H1 (cell line): Measurements from ENCODE around the gene TBK1.

Experiments used
- BRCA1 ChIP-seq: IDR thresholded peaks from 2 replicates; pipeline ENCODE4 v1.6.1; 2012; ENCODE audit warnings: low read depth, low read length, improper control_type of control experiment
- CHD2 ChIP-seq: IDR thresholded peaks from 2 replicates; pipeline ENCODE4 v1.6.1; 2012; ENCODE audit warnings: low read length, improper control_type of control experiment
- EZH2 ChIP-seq: fragments of 200-600 bp; sonication (generic); IDR thresholded peaks from 2 replicates; pipeline ENCODE4 v1.7.1; 2012; ENCODE audit warnings: low read depth, mild to moderate bottlenecking, moderate library complexity, low read length, inconsistent platforms; ENCODE audit not compliant: severe bottlenecking
- JUND ChIP-seq: IDR thresholded peaks from 2 replicates; pipeline ENCODE4 v1.6.1; 2011; ENCODE audit warnings: mild to moderate bottlenecking, improper control_type of control experiment, low read length
- POLR2A ChIP-seq, 2 experiments: IDR thresholded peaks; 1 replicate in 1 of 2; 2 replicates in 1 of 2; pipeline ENCODE4 v1.6.1; 2011; ENCODE audit warnings: low read depth in 2 of 2, low read length in 2 of 2, mild to moderate bottlenecking in 2 of 2; ENCODE audit errors: control extremely low read depth in 1 of 2
- POLR2AphosphoS5 ChIP-seq: IDR thresholded peaks from 2 replicates; pipeline ENCODE4 v1.6.1; 2011; ENCODE audit warnings: low read depth, low read length
- RAD21 ChIP-seq, 2 experiments: IDR thresholded peaks in 1 of 2; conservative IDR thresholded peaks in 1 of 2; 2 replicates each; pipeline ENCODE4 v1.6.1; 2011; ENCODE audit warnings: low read depth in 2 of 2, low read length in 2 of 2, improper control_type of control experiment in 1 of 2, inconsistent platforms in 1 of 2, mild to moderate bottlenecking in 1 of 2, moderate library complexity in 1 of 2
- RBBP5 ChIP-seq: IDR thresholded peaks from 2 replicates; pipeline ENCODE4 v1.7.1; 2012; ENCODE audit warnings: low read depth, mild to moderate bottlenecking, inconsistent platforms, low read length, moderate library complexity, borderline replicate concordance
- TF ChIP-seq, protein P1 (sequence below), 3 experiments: IDR thresholded peaks; 1 replicate in 2 of 3; 2 replicates in 1 of 3; pipeline versions ENCODE4 v1.5.1 to v1.6.1; 2011; ENCODE audit warnings: low read length in 3 of 3, mild to moderate bottlenecking in 3 of 3, inconsistent platforms in 2 of 3, low read depth in 1 of 3, moderate library complexity in 1 of 3; ENCODE audit not compliant: insufficient read depth in 1 of 3; ENCODE audit errors: control extremely low read depth in 1 of 3

- no peak for TF ChIP-seq RAD21 (IDR thresholded peaks at IDR 0.05 in 1 of 2, conservative IDR thresholded peaks at IDR 0.05 in 1 of 2; ENCODE audit: low read depth in 2 of 2, low read length in 2 of 2)
- TF ChIP-seq POLR2AphosphoS5 = no peak
- TF ChIP-seq, protein P1, sequence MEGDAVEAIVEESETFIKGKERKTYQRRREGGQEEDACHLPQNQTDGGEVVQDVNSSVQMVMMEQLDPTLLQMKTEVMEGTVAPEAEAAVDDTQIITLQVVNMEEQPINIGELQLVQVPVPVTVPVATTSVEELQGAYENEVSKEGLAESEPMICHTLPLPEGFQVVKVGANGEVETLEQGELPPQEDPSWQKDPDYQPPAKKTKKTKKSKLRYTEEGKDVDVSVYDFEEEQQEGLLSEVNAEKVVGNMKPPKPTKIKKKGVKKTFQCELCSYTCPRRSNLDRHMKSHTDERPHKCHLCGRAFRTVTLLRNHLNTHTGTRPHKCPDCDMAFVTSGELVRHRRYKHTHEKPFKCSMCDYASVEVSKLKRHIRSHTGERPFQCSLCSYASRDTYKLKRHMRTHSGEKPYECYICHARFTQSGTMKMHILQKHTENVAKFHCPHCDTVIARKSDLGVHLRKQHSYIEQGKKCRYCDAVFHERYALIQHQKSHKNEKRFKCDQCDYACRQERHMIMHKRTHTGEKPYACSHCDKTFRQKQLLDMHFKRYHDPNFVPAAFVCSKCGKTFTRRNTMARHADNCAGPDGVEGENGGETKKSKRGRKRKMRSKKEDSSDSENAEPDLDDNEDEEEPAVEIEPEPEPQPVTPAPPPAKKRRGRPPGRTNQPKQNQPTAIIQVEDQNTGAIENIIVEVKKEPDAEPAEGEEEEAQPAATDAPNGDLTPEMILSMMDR (IDR thresholded peaks at IDR 0.05; ENCODE audit: control extremely low read depth in 1 of 3, insufficient read depth in 1 of 3, low read depth in 1 of 3, low read length in 3 of 3) = no peak
- TF ChIP-seq POLR2A (IDR thresholded peaks at IDR 0.05; ENCODE audit: control extremely low read depth in 1 of 2, low read depth in 2 of 2, low read length in 2 of 2) = no peak
- TF ChIP-seq RBBP5 = no peak
- no peak for TF ChIP-seq BRCA1
- TF ChIP-seq EZH2 = no peak
- TF ChIP-seq CHD2 = no peak
- TF ChIP-seq JUND = no peak
Observed at GRCh38 chr12:64469455-64470142, 17.7 kb downstream of the TBK1 start.
